GM18511 (cell line): ENCODE data around the gene EPHB1.

Source experiments
- ATAC-seq: cut with Tn5 transposase; IDR thresholded peaks from one replicate; pipeline ENCODE4 v1.9.1; 2021; ENCODE audit warnings: mild to moderate bottlenecking, moderate library complexity; ENCODE audit not compliant: unreplicated experiment

Gene EPHB1

DNA sequence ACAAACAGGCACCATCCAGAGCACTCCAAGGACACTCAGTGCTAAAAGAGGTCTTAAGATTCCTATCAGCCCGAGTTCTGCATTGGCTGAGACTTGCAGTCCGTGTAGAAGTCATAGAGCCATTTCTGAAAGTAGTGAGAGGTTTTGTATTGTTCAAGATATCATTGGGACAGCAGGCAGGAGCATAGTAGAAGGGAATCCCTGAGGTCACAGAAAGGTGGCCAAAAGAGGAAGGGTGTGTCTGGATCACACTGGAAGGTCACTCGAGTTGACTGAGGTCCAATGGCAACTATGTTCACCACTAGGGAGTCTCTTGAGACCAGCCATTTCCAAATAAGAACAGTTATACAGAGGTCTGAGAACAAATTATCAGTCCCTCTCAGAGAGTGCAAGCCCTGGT is 468.3 kb downstream of the EPHB1 start:
- ATAC-seq = no peak

DNA sequence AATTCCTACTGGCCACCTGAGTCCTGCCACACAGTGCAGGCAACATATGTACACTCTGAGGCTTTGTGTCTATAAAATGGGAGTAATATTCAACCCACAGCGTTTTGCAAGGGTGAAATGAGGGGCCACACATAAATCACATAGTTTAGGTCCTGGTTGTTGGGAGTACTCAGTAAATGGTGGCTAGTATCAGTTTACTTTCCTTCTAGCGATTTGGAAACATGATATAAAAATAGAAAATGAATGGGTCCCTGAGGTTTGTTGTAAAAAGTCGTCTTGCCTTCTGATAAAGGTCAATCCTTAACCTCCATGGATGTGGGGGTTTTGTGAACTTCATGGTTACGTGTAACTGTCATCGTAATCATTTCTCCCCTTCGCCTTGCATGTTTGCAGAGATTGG is 472.4 kb downstream of the EPHB1 start:
- no peak for ATAC-seq

DNA sequence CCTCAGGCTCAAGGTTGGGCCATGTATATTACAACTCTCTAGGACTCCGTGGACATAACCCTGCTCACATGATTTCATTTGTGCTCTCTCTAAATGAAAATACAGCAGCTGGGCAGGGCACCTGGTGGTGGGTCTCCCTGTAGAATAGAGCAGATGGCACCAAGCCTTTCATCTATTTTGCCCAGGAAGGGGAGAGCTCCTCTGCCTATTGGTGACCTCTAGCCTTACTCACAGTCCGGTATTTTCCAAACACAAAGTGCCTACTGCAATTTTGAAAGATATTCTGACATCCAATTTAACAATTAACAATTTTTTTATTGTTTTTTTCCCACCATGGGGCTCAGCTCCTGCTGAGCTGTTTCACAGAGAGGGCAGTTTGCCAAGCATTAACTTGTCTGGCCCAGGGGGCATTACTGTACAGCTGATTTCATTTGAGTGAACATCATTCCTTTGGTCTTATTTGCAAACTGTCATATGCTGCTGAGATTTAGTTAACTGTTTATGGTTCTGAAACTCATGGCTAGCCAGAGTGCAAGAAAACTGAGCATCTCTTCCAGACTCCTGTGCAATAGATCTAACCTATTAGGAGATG is 474.0 kb downstream of the EPHB1 start:
- no peak for ATAC-seq

DNA sequence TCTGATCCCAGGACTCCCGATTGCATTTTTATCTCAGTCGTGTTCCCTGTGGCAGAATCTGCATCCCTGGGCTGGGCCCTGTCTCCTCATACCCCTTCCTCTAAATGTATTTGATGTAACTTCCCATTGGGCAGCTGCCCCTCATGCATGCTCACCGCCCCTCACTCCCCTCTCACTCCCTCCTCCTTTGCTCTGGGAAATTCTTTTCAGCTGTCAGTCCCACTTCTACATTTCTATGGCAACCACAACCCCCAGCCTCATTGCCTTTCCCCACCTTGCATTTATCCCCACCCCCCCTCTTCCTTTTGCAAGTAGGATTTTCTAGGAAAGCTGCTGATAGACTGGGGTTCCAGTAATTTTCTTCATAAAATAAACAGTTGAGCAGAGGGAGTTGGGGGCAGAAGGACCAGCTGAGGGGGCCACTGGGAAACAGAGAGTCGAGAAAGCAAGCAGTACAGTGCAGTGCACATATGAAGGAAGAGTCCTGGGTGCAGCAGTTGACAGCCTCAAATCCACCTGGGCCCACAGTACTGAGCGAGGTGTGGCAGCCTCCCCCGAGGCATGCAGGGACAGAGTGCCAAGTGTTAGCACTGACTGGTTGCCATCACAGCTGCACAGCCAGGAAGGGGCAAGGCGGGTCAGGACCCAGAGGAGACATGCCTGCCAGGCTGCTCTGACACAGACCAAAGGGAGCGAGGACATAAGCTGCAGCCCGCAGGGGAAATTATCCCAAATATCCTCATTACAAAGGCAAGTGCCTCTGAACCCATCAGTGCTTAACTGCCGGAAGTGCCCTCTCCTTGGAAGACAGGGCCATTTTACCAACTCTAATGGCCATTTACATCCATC is 476.3 kb downstream of the EPHB1 start:
- no peak for ATAC-seq

DNA sequence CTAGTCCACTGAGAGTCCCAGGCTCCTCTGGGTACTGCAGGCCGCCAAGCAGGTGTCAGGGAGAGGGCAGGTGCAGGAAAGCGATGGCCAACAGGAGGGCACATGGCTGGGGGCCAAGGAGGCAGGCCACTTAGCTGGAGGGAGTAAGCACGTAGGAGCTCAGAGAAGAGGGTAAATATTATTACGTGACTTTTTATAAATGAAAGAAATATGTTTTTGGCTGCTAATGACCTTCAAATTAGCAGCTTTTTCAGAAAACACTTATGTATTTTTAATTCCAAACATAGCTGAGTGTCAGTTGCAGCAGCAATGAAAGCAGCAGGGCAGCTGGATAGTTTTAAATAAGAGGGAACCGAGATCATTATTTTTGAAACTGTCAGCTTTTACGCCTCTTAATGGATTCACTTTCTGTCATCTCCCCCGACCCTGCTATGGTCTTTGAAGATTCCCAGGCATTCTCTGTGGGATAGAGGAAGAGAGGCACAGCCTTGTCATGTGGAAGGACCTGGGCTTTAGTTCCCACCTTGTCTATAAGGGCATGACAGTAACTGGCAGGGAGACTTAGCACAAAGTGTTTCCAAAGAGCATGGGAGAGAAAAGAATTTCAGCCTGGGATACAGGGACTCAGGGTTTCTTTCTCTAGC is 477.1 kb downstream of the EPHB1 start:
- ATAC-seq = no peak

DNA sequence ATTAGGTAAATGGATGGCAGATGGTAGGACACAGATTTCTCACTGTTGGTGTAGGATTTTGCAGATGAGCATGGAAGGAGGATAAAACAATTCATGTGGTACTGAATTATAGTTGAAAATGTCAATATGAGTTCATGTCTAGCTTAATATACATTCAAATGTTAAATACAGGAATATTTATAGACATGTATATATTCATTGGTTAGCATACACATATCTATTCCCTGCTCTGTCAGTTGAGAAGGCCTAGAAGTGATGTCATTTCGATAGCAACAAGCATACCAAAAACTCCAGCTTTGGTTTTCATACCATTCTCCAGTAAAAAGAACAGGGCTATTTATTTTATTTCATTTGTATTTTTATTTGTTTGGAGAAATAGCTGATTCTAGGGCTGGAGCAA is 497.1 kb downstream of the EPHB1 start:
- no peak for ATAC-seq

DNA sequence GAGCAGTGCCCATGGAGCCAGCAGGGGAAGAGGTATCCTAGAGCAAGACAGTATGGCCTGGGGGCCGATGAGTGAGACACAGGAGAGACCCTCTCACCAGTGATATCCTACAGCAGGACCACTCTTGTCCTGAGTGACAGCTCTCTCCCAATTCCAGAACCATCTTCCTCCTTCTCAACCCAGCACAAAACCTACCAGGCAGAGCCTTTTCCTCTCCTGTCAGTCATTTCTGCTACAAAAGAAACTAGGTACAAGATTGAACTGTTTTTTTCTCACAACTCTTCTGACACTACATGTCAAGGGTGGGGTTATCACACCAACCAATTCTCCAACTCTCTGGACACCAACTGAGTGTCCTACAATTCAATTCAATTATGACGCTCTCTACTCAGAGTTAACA is 506.6 kb downstream of the EPHB1 start:
- ATAC-seq = no peak

DNA sequence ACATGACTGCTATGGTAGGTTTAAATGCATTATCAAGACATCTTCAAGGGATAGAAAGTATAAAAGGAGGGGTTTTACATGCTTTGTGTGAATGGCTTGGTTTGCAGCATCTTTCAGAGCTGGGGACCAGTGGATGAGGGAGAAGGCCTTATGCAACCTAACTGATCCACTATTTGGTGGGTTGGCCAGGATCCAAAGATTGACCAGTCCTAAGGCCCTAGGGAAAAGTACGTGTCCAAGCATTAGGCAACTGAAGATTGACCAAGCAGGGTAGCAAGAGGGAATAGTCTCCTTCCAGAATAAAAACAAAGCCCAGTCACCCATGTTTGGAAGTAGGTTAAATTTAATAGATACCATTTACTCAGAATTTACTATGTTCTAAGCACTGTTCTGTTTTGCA is 509.3 kb downstream of the EPHB1 start:
- no peak for ATAC-seq
